NCI-H1694 (cell line): ENCODE results near the gene AKAP7.

ENCODE experiments used
- DNase-seq: peaks from one replicate; lab custom pipeline; 2025; lab: John Stamatoyannopoulos, UW

AKAP7 gene

GRCh38 chr6:131134220-131134979, 867 bp upstream of the AKAP7 start:
- no peak for DNase-seq

GRCh38 chr6:131134980-131135243, 355 bp upstream of the AKAP7 start:
- DNase-seq: no peak

- no peak for DNase-seq
These were observed 937 bp downstream of the AKAP7 start for GRCh38 chr6:131136021-131136786.

GRCh38 chr6:131139599-131139998, 4.3 kb downstream of the AKAP7 start:
- DNase-seq: no peak

- DNase-seq: no peak
These were observed 8.1 kb downstream of the AKAP7 start for GRCh38 chr6:131143319-131143718.

GRCh38 chr6:131146865-131147264, 11.6 kb downstream of the AKAP7 start:
- DNase-seq: no peak

- DNase-seq: no peak
These were observed 21.1 kb downstream of the AKAP7 start for GRCh38 chr6:131156411-131156810.

- DNase-seq: no peak
These were observed 24.3 kb downstream of the AKAP7 start for GRCh38 chr6:131159578-131159977.

GRCh38 chr6:131160254-131160758, 25.0 kb downstream of the AKAP7 start:
- no peak for DNase-seq

- DNase-seq: no peak
These were observed 26.7 kb downstream of the AKAP7 start for GRCh38 chr6:131161987-131162386.

GRCh38 chr6:131163886-131164285, 28.6 kb downstream of the AKAP7 start:
- no peak for DNase-seq

- no peak for DNase-seq
These were observed 29.2 kb downstream of the AKAP7 start for GRCh38 chr6:131164506-131164905.

GRCh38 chr6:131167773-131168172, 32.5 kb downstream of the AKAP7 start:
- no peak for DNase-seq

GRCh38 chr6:131169613-131170012, 34.3 kb downstream of the AKAP7 start:
- DNase-seq: no peak

GRCh38 chr6:131172222-131172621, 37.0 kb downstream of the AKAP7 start:
- no peak for DNase-seq

GRCh38 chr6:131173680-131174079, 38.4 kb downstream of the AKAP7 start:
- DNase-seq: no peak

GRCh38 chr6:131175564-131175963, 40.3 kb downstream of the AKAP7 start:
- DNase-seq: no peak

- no peak for DNase-seq
These were observed 42.7 kb downstream of the AKAP7 start for GRCh38 chr6:131177996-131178395.

- no peak for DNase-seq
These were observed 47.7 kb downstream of the AKAP7 start for GRCh38 chr6:131182991-131183425.

GRCh38 chr6:131183427-131184095, 48.3 kb downstream of the AKAP7 start:
- no peak for DNase-seq

GRCh38 chr6:131191590-131191989, 56.3 kb downstream of the AKAP7 start:
- DNase-seq: no peak

- no peak for DNase-seq
These were observed 62.4 kb downstream of the AKAP7 start for GRCh38 chr6:131197716-131198115.
